ENCODE measurements around the gene PTPN11.
"Not testable (repeated sequence)": the region's sequence is repeated elsewhere in the genome, so short reads cannot be mapped to it uniquely, and the experiment has no call there.

PTPN11 gene

GRCh38 chr12:112409064-112409905 is 9.5 kb upstream of the PTPN11 start, which contains the start of gene RPL6:
Gene RPL6, minus strand, starts transcription at chr12:112409605. Its CDS starts 949 bp downstream, at chr12:112408656.
- DNase-seq (ENCODE audit: low spot score) = peak; percentile 83

- DNase-seq (ENCODE audit: low spot score) = no peak
Observed at GRCh38 chr12:112409906-112410244, 8.9 kb upstream of the PTPN11 start.

GRCh38 chr12:112413855-112414625 is 4.7 kb upstream of the PTPN11 start:
- DNase-seq (ENCODE audit: low spot score) = no peak

GRCh38 chr12:112415457-112415856 is 3.3 kb upstream of the PTPN11 start:
- DNase-seq (ENCODE audit: low spot score) = not testable (repeated sequence)

GRCh38 chr12:112418273-112418607 is 507 bp upstream of the PTPN11 start:
- DNase-seq (ENCODE audit: low spot score) = no peak

- DNase-seq (ENCODE audit: low spot score) = no peak
Observed at GRCh38 chr12:112419297-112420133, 768 bp downstream of the PTPN11 start.

GRCh38 chr12:112420740-112421139 is 2.0 kb downstream of the PTPN11 start:
- DNase-seq (ENCODE audit: low spot score) = no peak

GRCh38 chr12:112421363-112421762 is 2.6 kb downstream of the PTPN11 start:
- DNase-seq (ENCODE audit: low spot score) = no peak

- DNase-seq (ENCODE audit: low spot score) = no peak
Observed at GRCh38 chr12:112422531-112422930, 3.8 kb downstream of the PTPN11 start.

GRCh38 chr12:112424126-112424525 is 5.4 kb downstream of the PTPN11 start:
- DNase-seq (ENCODE audit: low spot score) = no peak

- DNase-seq (ENCODE audit: low spot score) = no peak
Observed at GRCh38 chr12:112425582-112426382, 7.0 kb downstream of the PTPN11 start.

GRCh38 chr12:112427760-112428159 is 9.0 kb downstream of the PTPN11 start:
- DNase-seq (ENCODE audit: low spot score) = no peak

- no peak for DNase-seq (ENCODE audit: low spot score)
Observed at GRCh38 chr12:112430929-112431328, 12.2 kb downstream of the PTPN11 start.

GRCh38 chr12:112431965-112432364 is 13.2 kb downstream of the PTPN11 start:
- no peak for DNase-seq (ENCODE audit: low spot score)

GRCh38 chr12:112433551-112433950 is 14.8 kb downstream of the PTPN11 start:
- DNase-seq (ENCODE audit: low spot score) = no peak

GRCh38 chr12:112438645-112439044 is 19.9 kb downstream of the PTPN11 start:
- DNase-seq (ENCODE audit: low spot score) = not testable (repeated sequence)

GRCh38 chr12:112439769-112440168 is 21.0 kb downstream of the PTPN11 start:
- DNase-seq (ENCODE audit: low spot score) = no peak

- not testable (repeated sequence) for DNase-seq (ENCODE audit: low spot score)
Observed at GRCh38 chr12:112440653-112441052, 21.9 kb downstream of the PTPN11 start.

GRCh38 chr12:112443916-112444315 is 25.2 kb downstream of the PTPN11 start:
- no peak for DNase-seq (ENCODE audit: low spot score)

GRCh38 chr12:112446008-112446725 is 27.4 kb downstream of the PTPN11 start:
- no peak for DNase-seq (ENCODE audit: low spot score)

- no peak for DNase-seq (ENCODE audit: low spot score)
Observed at GRCh38 chr12:112447106-112447505, 28.4 kb downstream of the PTPN11 start.
